Body of pancreas (tissue), 4 donors: ENCODE measurements around the gene SLF2.

Experiments
- POLR2A ChIP-seq, 3 donors: fragments of 450-650 bp; IDR thresholded peaks; one replicate each; pipeline ENCODE4 v1.6.1; 2016; ENCODE audit warnings: antibody characterized with exemption in 3 of 3, mild to moderate bottlenecking in 2 of 3
- TF ChIP-seq, protein P1 (sequence below), 7 experiments: fragments of 450-650 bp in 4 of 7; fragments of 200-600 bp in 3 of 7; sonication (generic) in 3 of 7; IDR thresholded peaks; one replicate each; pipeline ENCODE4 v1.5.1; 2016 to 2019; ENCODE audit warnings: antibody characterized with exemption in 7 of 7

DNA sequence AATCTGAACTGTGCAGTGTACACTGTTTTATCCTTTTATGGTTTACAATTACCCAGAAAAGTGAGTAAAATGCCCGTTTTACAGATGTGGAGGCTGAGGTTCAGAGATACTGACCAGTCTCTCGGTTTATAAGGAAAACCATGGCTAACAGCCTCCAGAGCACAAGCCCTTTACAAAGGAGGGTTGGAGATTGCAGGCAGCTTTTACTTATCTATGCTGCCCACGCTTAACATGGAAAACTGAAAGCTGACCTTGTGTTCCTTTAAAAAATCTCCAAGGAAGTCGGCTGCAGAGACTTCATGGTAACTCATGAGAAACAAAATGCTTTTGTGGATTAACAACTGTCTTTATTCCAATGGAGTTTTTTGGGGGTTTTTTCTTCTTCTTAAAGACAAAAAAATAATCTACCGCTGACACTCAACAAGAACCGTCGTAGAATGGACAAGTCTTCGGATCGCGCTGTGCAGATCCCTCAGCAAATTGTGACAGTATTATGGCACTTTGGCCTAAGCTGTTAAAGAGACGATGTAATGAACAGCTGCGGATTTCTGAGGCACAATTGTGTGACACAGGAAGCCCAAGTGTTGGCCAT, 654 bp upstream of the SLF2 start:
- no peak for TF ChIP-seq POLR2A (IDR thresholded peaks at IDR 0.05)
- TF ChIP-seq, protein P1, sequence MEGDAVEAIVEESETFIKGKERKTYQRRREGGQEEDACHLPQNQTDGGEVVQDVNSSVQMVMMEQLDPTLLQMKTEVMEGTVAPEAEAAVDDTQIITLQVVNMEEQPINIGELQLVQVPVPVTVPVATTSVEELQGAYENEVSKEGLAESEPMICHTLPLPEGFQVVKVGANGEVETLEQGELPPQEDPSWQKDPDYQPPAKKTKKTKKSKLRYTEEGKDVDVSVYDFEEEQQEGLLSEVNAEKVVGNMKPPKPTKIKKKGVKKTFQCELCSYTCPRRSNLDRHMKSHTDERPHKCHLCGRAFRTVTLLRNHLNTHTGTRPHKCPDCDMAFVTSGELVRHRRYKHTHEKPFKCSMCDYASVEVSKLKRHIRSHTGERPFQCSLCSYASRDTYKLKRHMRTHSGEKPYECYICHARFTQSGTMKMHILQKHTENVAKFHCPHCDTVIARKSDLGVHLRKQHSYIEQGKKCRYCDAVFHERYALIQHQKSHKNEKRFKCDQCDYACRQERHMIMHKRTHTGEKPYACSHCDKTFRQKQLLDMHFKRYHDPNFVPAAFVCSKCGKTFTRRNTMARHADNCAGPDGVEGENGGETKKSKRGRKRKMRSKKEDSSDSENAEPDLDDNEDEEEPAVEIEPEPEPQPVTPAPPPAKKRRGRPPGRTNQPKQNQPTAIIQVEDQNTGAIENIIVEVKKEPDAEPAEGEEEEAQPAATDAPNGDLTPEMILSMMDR (IDR thresholded peaks at IDR 0.05): no peak
